Activated B cell treated with CpG ODN at 0.5 μM for 24 hours (primary cell): Measurements from ENCODE around the gene DYNLRB1. TPM values are rescaled to one million over a fixed set of nuclear protein-coding genes. Genes with fewer than 3 reads are reported as not detected.
"Not testable (repeated sequence)": the region's sequence is repeated elsewhere in the genome, so short reads cannot be mapped to it uniquely, and the experiment has no call there.

Source experiments
- ATAC-seq: fragments of 200-7000 bp; cut with Tn5 transposase; one replicate; pipeline ENCODE4 v1.10.0; 2021; ENCODE audit warnings: low read depth, mild to moderate bottlenecking, moderate library complexity
- CTCF ChIA-PET: fragments of 350-600 bp; sonication (Branson Sonifier 250); formaldehyde crosslinking; loops from one replicate; lab custom pipeline; 2021; ENCODE audit warnings: antibody characterized with exemption; lab: Charles Lee
- POLR2A ChIA-PET: fragments of 350-600 bp; sonication (Branson Sonifier 250); formaldehyde crosslinking; loops from one replicate; lab custom pipeline; 2021; ENCODE audit warnings: antibody characterized with exemption; lab: Charles Lee
- DNase-seq: peaks from one replicate; pipeline ENCODE4 v3.0.0; 2022
- H3K27ac Mint-ChIP-seq: one replicate; pipeline ENCODE4 v1.8.0; 2020; ENCODE audit warnings: mixed read lengths
- H3K27me3 Mint-ChIP-seq: one replicate; pipeline ENCODE4 v1.8.0; 2021; ENCODE audit warnings: mixed read lengths
- H3K36me3 Mint-ChIP-seq: one replicate; pipeline ENCODE4 v1.8.0; 2021; ENCODE audit warnings: low read depth, mixed read lengths
- H3K4me1 Mint-ChIP-seq: one replicate; pipeline ENCODE4 v1.8.0; 2021; ENCODE audit warnings: mixed read lengths
- H3K4me3 Mint-ChIP-seq: one replicate; pipeline ENCODE4 v1.8.0; 2020; ENCODE audit warnings: mild to moderate bottlenecking, mixed read lengths
- H3K9me3 Mint-ChIP-seq: one replicate; pipeline ENCODE4 v1.8.0; 2020; ENCODE audit warnings: mixed read lengths
- CTCF ChIP-seq: fragments of 200-600 bp; IDR thresholded peaks from one replicate; pipeline ENCODE4 v1.8.0; 2022; ENCODE audit warnings: antibody characterized with exemption, mild to moderate bottlenecking
- intact Hi-C: fragments of 100-400 bp; cut with micrococcal nuclease; formaldehyde crosslinking; loops from one replicate; pipeline ENCODE4 v1.15.1; 2024
- total RNA-seq: library from RNA; stranded (reverse); gene quantifications from 2 replicates; pipeline ENCODE4 v1.2.3, GENCODE V29; 2022

The DYNLRB1 gene
- total RNA-seq, 1 donor from 2014 or later: 65.9 TPM

GRCh38 chr20:34512266-34512954 is 3.8 kb upstream of the DYNLRB1 start:
- Mint-ChIP-seq H3K36me3 (peaks cover 45% of the 10 kb centered on the region), H3K9me3 (no peaks in the 10 kb centered on the region), H3K4me3 (no peak overlapping the region), H3K27me3 (no peaks in the 10 kb centered on the region), H3K4me1 (peaks cover 26% of the 10 kb centered on the region), H3K27ac (no peak overlapping the region)
- no peak for DNase-seq
- POLR2A ChIA-PET: no interaction called here
- CTCF ChIA-PET: no interaction called here
- TF ChIP-seq CTCF: no peak
- ATAC-seq: no peak
- intact Hi-C loops: no loop called here

- Mint-ChIP-seq H3K27me3 (no peaks in the 10 kb centered on the region), H3K4me3 (no peak overlapping the region), H3K4me1 (peaks cover 29% of the 10 kb centered on the region), H3K9me3 (no peaks in the 10 kb centered on the region), H3K27ac (no peak overlapping the region), H3K36me3 (peaks cover 39% of the 10 kb centered on the region)
- CTCF ChIA-PET: interaction anchor here (0.7 kb wide), 1 partner anchor 215 kb away, joined by 3 read pairs; no protein-coding TSS in a partner anchor
- POLR2A ChIA-PET: no interaction called here
- no peak for DNase-seq
- no peak for ATAC-seq
- TF ChIP-seq CTCF: no peak
- intact Hi-C loops: no loop called here
These were observed 3.2 kb upstream of the DYNLRB1 start for GRCh38 chr20:34512955-34513419.

- H3K9me3 Mint-ChIP-seq, H3K4me3 Mint-ChIP-seq, H3K27ac Mint-ChIP-seq, intact Hi-C loops, ATAC-seq, H3K27me3 Mint-ChIP-seq, DNase-seq: not testable (repeated sequence)
- ChIA-PET CTCF (interaction anchor here (1.2 kb wide), 1 partner anchor 25 kb away, joined by 3 read pairs; no protein-coding TSS in a partner anchor), POLR2A (interaction anchor here (0.6 to 1.5 kb wide), 2 partner anchors 16 to 151 kb away, joined by 3 to 6 read pairs; partner anchors contain the start of gene ITCH)
- peaks cover 31% of the 10 kb centered on the region for H3K36me3 Mint-ChIP-seq
- peaks cover 39% of the 10 kb centered on the region for H3K4me1 Mint-ChIP-seq
These were observed 2.2 kb upstream of the DYNLRB1 start for GRCh38 chr20:34514034-34514433.

- DNase-seq (no peak), ATAC-seq (peak; percentile 16)
- H3K27ac Mint-ChIP-seq: peak overlapping the region; percentile 96
- H3K9me3 Mint-ChIP-seq: no peaks in the 10 kb centered on the region
- POLR2A ChIA-PET: interaction anchor here (0.7 to 2.9 kb wide), 9 partner anchors 9 to 212 kb away, joined by 3 to 29 read pairs (median 6); partner anchors contain the start of genes AHCY, ITCH, PIGU and TP53INP2
- CTCF ChIA-PET: interaction anchor here (1.2 to 3.0 kb wide), 2 partner anchors 24 to 202 kb away, joined by 3 to 27 read pairs; no protein-coding TSS in a partner anchor
- intact Hi-C loops: loop anchor here (1.0 to 5.0 kb wide), 4 partner anchors 8 to 1543 kb away; no protein-coding TSS in a partner anchor
- peaks cover 40% of the 10 kb centered on the region for H3K4me1 Mint-ChIP-seq
- peak overlapping the region; percentile 98 for H3K4me3 Mint-ChIP-seq
- no peaks in the 10 kb centered on the region for H3K27me3 Mint-ChIP-seq
- TF ChIP-seq CTCF: no peak
- H3K36me3 Mint-ChIP-seq: peaks cover 29% of the 10 kb centered on the region
These were observed 1.2 kb upstream of the DYNLRB1 start for GRCh38 chr20:34514897-34515483.

GRCh38 chr20:34515484-34516246 is 557 bp upstream of the DYNLRB1 start:
- POLR2A ChIA-PET: interaction anchor here (0.7 to 2.9 kb wide), 11 partner anchors 8 to 213 kb away, joined by 3 to 29 read pairs (median 4); partner anchors contain the start of genes AHCY, ITCH, PIGU and TP53INP2
- H3K27me3 Mint-ChIP-seq: no peaks in the 10 kb centered on the region
- H3K27ac Mint-ChIP-seq: peak overlapping the region; percentile 96

More at GRCh38 chr20:34515484-34516246, 557 bp upstream of the DYNLRB1 start:
- DNase-seq (peak; percentile 65), ATAC-seq (peak; percentile 76)
- CTCF ChIA-PET: interaction anchor here (0.8 to 3.0 kb wide), 4 partner anchors 187 to 254 kb away, joined by 3 to 27 read pairs (median 4); no protein-coding TSS in a partner anchor
- H3K36me3 Mint-ChIP-seq: peaks cover 26% of the 10 kb centered on the region
- intact Hi-C loops: loop anchor here (1.0 to 5.0 kb wide), 9 partner anchors 8 to 1543 kb away; partner anchors contain the start of genes ACSS2, AHCY, ITCH and MAP1LC3A
- H3K4me3 Mint-ChIP-seq: peak overlapping the region; percentile 98
- peaks cover 44% of the 10 kb centered on the region for H3K4me1 Mint-ChIP-seq
- no peak for TF ChIP-seq CTCF
- no peaks in the 10 kb centered on the region for H3K9me3 Mint-ChIP-seq
